ENCODE data around the gene UPF2. TPM values are rescaled to one million over a fixed set of nuclear protein-coding genes. Genes with fewer than 3 reads are reported as not detected.

UPF2 gene
- total and polyA plus RNA-seq, 2 of the 13 experiments (the other 11 are each of a cell fraction or from before 2014, with no cell fraction given): 6.2 to 14.5 TPM

- TF ChIP-seq HMGXB3 (CRISPR knock-in tag; IDR thresholded peaks at IDR 0.05; ENCODE audit: borderline replicate concordance) (peak; percentile 79; the same call in 1 of the 2 replicates), FLYWCH1 (CRISPR knock-in tag; IDR thresholded peaks at IDR 0.05) (0 out of 2 replicates have a peak, but pooled peaks have one; percentile 49), ZNF597 (CRISPR knock-in tag; IDR thresholded peaks at IDR 0.05) (no peak), ZNF646 (CRISPR knock-in tag; IDR thresholded peaks at IDR 0.05) (no peak), SRSF9 (IDR thresholded peaks at IDR 0.05; ENCODE audit: borderline replicate concordance, insufficient read depth, low read depth, low read length, poor library complexity, severe bottlenecking) (no peak), CSRNP2 (CRISPR knock-in tag; conservative IDR thresholded peaks at IDR 0.05; ENCODE audit: low read depth) (no peak), ZNF704 (CRISPR knock-in tag; IDR thresholded peaks at IDR 0.05; ENCODE audit: borderline replicate concordance) (0 out of 2 replicates have a peak, but pooled peaks have one; percentile 20), GMEB1 (CRISPR knock-in tag; IDR thresholded peaks at IDR 0.05; ENCODE audit: borderline replicate concordance) (peak; percentile 47; the same call in 1 of the 2 replicates)
Measured at GRCh38 chr10:11874568-11875493, 167.8 kb downstream of the UPF2 start (continued).
